Measurements from ENCODE around the gene FRMD5. TPM values are rescaled to one million over a fixed set of nuclear protein-coding genes. Genes with fewer than 3 reads are reported as not detected.

FRMD5 gene
- polyA plus RNA-seq, 6 donors from 2014 or later: 0.17 to 0.77 (median 0.23) TPM; not detected in 1

DNA sequence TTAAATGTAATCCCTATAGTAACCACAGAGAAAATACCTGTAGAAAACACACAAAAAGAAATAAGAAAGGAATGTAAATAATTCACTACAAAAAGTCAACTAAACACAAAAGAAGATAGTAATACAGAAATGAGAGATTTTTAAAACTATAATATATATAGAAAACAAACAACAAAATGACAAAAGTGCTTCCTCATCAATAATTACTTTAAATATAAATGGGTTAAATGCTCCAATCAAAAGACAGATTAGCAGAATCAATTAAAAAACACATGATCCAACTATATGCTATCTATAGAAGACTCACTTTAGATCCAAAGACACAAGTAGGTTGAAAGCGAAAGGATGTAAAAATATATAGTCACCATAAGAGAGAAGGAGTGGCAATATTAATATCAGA is 45.8 kb downstream of the FRMD5 start:
- DNase-seq (no peak), ATAC-seq (ENCODE audit: low read depth in 2 of 2) (no peak)
- H3K27ac Mint-ChIP-seq: no peak overlapping the region
- no peak overlapping the region for H3K4me3 Mint-ChIP-seq
- H3K9me3 Mint-ChIP-seq: no peaks in the 10 kb centered on the region
- H3K27me3 Mint-ChIP-seq: peaks cover 29 to 40% (median 35%) of the 10 kb centered on the region in 3 donors
- H3K4me1 Mint-ChIP-seq: no peaks in the 10 kb centered on the region
- no peaks in the 10 kb centered on the region for H3K36me3 Mint-ChIP-seq

DNA sequence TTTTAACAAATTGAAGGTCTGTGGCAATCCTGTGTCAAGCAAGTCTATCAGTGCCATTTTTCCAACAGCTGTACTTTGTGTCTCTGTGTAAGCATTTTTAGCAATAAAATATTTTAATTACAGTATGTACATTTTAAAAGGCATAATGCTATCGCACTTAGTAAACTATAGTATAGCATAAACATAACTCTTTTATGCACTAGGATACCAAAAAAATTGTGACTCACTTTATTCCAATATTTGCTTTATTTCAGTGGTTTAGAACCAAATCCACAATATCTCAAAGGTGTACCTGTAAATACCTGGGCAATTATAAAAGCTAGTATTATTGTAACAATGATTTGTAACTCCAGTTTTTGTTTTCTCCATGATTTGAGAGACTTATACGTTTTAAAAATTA is 46.5 kb downstream of the FRMD5 start:
- DNase-seq (no peak), ATAC-seq (ENCODE audit: low read depth in 2 of 2) (no peak)
- H3K27me3 Mint-ChIP-seq: peaks cover 28 to 40% (median 35%) of the 10 kb centered on the region in 3 donors
- no peaks in the 10 kb centered on the region for H3K9me3 Mint-ChIP-seq
- H3K27ac Mint-ChIP-seq: no peak overlapping the region
- H3K36me3 Mint-ChIP-seq: no peaks in the 10 kb centered on the region
- no peaks in the 10 kb centered on the region for H3K4me1 Mint-ChIP-seq
- no peak overlapping the region for H3K4me3 Mint-ChIP-seq

DNA sequence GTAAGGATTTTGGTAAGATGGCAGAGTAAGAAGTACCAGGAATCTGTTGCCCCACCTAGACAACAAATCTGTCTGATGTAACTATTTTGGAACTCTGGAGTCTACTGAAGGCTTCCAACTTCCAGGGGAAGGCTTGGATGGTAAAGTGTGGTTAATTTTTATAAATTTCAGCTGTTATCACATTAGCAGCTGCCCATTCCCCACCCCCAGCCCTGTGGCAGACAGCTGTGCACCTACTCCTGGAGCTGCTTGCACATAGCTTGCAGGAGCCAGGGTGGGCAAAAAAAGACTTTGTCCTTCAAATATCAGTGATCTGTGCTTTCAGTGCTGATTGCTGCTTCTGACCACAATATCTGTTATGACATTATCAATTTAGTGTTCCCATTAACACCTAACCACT is 47.4 kb downstream of the FRMD5 start:
- ATAC-seq (ENCODE audit: low read depth in 2 of 2): no peak
- H3K4me1 Mint-ChIP-seq: no peaks in the 10 kb centered on the region
- H3K27me3 Mint-ChIP-seq: peaks cover 21 to 32% (median 31%) of the 10 kb centered on the region in 3 donors
- H3K36me3 Mint-ChIP-seq: no peaks in the 10 kb centered on the region
- H3K27ac Mint-ChIP-seq: no peak overlapping the region
- no peak for DNase-seq
- no peak overlapping the region for H3K4me3 Mint-ChIP-seq
- no peaks in the 10 kb centered on the region for H3K9me3 Mint-ChIP-seq

DNA sequence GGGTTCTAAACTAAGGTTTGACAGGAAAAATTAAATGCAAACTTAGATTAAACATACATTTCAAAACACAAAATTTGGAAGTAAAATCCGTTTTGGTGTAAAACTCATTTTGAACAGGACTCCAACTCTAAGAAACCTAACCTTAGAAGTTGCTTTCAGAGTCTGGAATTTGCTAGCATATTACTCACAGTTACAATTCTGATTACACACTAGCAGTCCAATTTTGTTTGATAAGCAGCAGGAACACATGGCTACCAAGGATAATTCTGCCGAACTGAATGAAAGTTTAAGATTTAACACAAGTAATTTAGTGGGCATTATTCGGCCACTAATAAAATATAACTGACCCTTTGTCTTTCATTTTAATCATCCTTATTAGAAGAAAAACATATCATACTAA is 49.6 kb downstream of the FRMD5 start:
- Mint-ChIP-seq H3K9me3 (no peaks in the 10 kb centered on the region), H3K4me3 (no peak overlapping the region), H3K27me3 (peaks cover 19 to 28% (median 21%) of the 10 kb centered on the region in 3 donors), H3K4me1 (no peaks in the 10 kb centered on the region), H3K27ac (no peak overlapping the region), H3K36me3 (no peaks in the 10 kb centered on the region)
- no peak for DNase-seq
- no peak for ATAC-seq (ENCODE audit: low read depth in 2 of 2)

DNA sequence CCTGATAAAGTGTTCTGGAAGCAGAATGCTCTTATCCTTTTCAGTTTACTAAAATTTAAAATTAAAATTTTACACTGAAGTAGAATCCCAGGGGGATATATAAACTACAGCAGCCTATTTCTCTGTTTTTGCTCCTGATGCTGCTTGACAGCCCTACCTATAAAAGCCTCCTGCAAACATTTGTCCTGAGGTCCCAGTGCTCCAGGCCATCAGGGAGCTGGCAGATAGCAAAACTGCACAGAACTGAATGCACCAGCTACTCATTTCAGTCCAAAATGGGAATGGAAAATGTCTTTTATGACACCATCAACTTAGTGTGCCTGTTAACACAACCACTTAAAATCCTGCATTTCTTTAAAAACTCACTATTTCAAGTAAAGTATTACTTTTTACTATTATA is 50.1 kb downstream of the FRMD5 start:
- Mint-ChIP-seq H3K4me3 (no peak overlapping the region), H3K4me1 (no peaks in the 10 kb centered on the region), H3K9me3 (no peaks in the 10 kb centered on the region), H3K36me3 (no peaks in the 10 kb centered on the region), H3K27me3 (peaks cover 16 to 23% (median 18%) of the 10 kb centered on the region in 3 donors), H3K27ac (peak overlapping the region in 1 of 6 donors; percentile 4)
- ATAC-seq (ENCODE audit: low read depth in 2 of 2) (no peak), DNase-seq (no peak)

DNA sequence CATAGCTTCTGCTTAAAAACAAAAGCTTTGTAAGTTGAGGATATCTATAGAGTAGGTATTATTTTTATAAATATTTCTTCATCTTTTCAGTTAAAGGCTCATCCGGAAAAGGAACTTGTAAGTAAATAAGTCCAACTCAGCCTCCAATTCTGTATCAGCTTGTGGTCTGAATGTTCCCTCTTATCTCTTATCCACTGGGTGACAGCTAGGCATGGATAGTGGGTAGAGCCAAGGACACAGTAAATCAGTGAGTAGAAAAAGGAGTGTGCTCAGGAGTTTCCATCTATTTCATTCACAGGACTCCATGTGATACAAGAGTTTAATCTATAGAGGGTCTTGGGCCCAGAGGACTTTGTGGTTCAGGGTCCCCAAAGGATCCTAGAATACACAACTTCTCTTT is 50.9 kb downstream of the FRMD5 start:
- no peak for DNase-seq
- ATAC-seq (ENCODE audit: low read depth in 2 of 2): no peak
- Mint-ChIP-seq H3K36me3 (no peaks in the 10 kb centered on the region), H3K27me3 (peaks cover 10 to 15% (median 11%) of the 10 kb centered on the region in 3 donors), H3K4me1 (no peaks in the 10 kb centered on the region), H3K9me3 (no peaks in the 10 kb centered on the region), H3K27ac (no peak overlapping the region), H3K4me3 (no peak overlapping the region)

DNA sequence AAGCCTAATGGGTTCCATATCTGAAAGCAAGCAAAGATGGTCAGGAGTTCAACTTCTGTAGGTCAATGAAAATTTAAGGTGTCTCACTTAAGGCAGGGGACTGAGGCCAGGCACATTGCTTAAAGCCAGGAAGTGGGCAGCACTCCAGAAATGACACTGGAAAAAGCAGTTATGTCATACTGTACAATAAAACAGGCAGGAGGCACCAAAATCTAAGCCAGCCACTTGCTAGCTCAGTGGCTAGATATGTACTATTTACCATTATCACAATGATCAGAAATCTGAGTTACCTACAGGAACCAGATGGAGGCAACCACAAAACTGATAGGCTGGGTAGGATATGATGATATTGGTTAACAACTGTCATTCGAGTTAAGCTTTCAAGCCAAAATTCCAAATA is 57.3 kb downstream of the FRMD5 start:
- Mint-ChIP-seq H3K9me3 (no peaks in the 10 kb centered on the region), H3K36me3 (no peaks in the 10 kb centered on the region), H3K27me3 (peaks cover 0 to 14% (median 7%) of the 10 kb centered on the region in 3 donors), H3K27ac (no peak overlapping the region), H3K4me1 (no peaks in the 10 kb centered on the region), H3K4me3 (no peak overlapping the region)
- ATAC-seq (ENCODE audit: low read depth in 2 of 2) (no peak), DNase-seq (no peak)

DNA sequence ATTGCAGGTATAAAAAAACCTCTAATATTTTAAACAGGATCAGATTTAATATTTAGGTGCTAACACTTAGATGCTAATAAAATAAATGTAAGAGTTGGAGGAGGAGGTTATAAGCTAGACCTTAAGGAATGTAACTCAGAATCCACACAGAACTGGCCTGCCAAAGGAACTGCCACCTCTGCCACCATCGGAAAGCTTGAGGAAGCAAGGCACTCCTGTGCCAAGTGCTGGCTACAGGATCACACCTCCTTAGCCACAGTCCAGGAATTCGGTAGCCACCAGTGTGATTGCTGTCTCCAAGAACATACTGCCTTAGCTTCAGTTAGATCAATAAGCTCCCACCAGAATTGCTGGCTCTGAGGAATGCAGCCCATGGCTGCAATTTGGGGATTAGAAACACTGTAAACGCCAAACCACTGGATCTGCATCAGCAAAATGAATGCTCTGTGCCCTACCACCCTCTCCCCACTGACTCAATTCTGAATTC is 58.0 kb downstream of the FRMD5 start:
- no peak for ATAC-seq (ENCODE audit: low read depth in 2 of 2)
- no peaks in the 10 kb centered on the region for H3K9me3 Mint-ChIP-seq
- H3K36me3 Mint-ChIP-seq: no peaks in the 10 kb centered on the region
- H3K4me1 Mint-ChIP-seq: no peaks in the 10 kb centered on the region
- H3K27ac Mint-ChIP-seq: no peak overlapping the region
- DNase-seq: no peak
- no peak overlapping the region for H3K4me3 Mint-ChIP-seq
- peaks cover 7 to 18% (median 12%) of the 10 kb centered on the region in 3 donors for H3K27me3 Mint-ChIP-seq

DNA sequence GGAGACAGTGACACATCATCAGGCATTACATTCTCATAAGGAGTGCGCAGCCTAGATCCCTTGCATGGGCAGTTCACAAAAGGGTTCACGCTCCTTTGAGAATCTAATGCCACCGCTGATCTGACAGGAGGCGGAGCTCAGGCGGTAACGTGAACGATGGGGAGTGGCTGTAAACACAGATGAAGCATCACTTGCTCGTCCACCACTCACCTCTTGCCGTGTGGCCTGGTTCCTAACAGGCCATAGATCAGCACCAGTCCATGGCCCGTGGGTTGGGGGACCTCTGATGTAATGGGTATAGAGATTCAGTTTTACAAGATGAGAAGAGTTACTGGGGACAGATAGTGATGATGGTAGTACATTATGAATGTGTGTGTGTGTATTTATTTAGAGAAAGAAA is 63.0 kb downstream of the FRMD5 start:
- no peaks in the 10 kb centered on the region for H3K4me1 Mint-ChIP-seq
- H3K27ac Mint-ChIP-seq: no peak overlapping the region
- no peaks in the 10 kb centered on the region for H3K36me3 Mint-ChIP-seq
- H3K4me3 Mint-ChIP-seq: no peak overlapping the region
- H3K27me3 Mint-ChIP-seq: peaks cover 16 to 43% (median 18%) of the 10 kb centered on the region in 3 donors
- H3K9me3 Mint-ChIP-seq: no peaks in the 10 kb centered on the region
- DNase-seq (no peak), ATAC-seq (ENCODE audit: low read depth in 2 of 2) (no peak)

DNA sequence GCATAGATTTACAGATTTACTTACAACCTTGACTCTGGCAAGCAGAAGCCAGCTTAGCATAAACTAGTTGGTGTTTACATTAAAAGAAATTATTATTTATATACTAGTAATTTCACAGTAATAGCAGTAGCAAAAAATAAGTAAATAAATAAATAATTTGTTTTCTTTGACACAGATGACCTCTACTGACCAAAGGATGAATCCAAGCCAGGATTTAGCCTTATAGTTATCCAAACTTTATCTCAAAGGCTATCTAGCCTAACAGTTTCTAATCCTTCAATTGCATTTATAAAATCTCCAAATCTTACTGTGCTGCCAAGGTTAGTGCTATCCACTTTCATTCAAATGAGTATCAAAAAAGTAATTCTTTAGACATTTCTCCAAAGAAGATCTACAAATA is 64.3 kb downstream of the FRMD5 start:
- peaks cover 23 to 43% (median 24%) of the 10 kb centered on the region in 3 donors for H3K27me3 Mint-ChIP-seq
- no peaks in the 10 kb centered on the region for H3K36me3 Mint-ChIP-seq
- H3K27ac Mint-ChIP-seq: no peak overlapping the region
- H3K4me3 Mint-ChIP-seq: no peak overlapping the region
- ATAC-seq (ENCODE audit: low read depth in 2 of 2): no peak
- no peak for DNase-seq
- no peaks in the 10 kb centered on the region for H3K9me3 Mint-ChIP-seq
- H3K4me1 Mint-ChIP-seq: no peaks in the 10 kb centered on the region

DNA sequence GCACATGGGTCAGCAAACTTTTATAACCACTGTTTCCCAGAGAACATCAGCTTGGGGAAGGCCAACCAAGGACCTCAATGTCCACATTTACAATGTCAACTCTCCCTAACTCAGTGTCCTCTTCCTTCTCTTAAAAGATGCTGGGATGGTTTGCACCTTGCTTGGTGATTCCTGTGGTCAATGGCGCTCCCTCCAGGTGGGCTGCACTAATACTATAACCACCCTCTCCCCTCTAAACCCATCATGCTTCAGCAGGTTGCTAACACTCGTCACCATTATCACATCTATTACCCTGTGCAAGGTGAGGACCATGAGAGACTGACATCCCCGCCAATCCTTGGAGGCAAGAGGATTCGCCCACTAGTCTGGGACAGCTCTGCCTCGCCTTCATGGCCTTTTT is 65.2 kb downstream of the FRMD5 start:
- H3K36me3 Mint-ChIP-seq: no peaks in the 10 kb centered on the region
- H3K9me3 Mint-ChIP-seq: no peaks in the 10 kb centered on the region
- no peak overlapping the region for H3K27ac Mint-ChIP-seq
- no peaks in the 10 kb centered on the region for H3K4me1 Mint-ChIP-seq
- no peak overlapping the region for H3K4me3 Mint-ChIP-seq
- peaks cover 23 to 41% (median 24%) of the 10 kb centered on the region in 3 donors for H3K27me3 Mint-ChIP-seq
- DNase-seq (no peak), ATAC-seq (ENCODE audit: low read depth in 2 of 2) (no peak)

DNA sequence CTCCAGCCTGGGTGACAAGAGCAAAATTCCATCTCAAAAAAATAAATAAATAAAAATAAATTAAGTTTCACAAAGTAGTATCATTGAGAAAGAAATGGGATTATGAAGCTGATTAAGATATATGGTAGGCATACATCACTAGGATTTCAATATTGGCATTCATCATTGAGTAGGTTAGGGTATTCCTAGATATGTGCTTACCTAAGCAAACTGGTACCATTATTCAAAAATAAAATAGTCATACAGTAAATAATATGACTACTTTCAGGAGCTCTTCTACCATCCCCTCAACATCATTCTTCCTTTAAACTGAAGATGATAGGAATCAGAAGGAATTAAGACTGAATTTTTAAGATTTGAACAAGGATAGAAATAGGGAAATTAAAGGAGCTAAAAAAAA is 66.6 kb downstream of the FRMD5 start:
- Mint-ChIP-seq H3K27ac (no peak overlapping the region), H3K36me3 (no peaks in the 10 kb centered on the region), H3K4me1 (no peaks in the 10 kb centered on the region), H3K4me3 (no peak overlapping the region), H3K27me3 (peaks cover 16 to 29% (median 24%) of the 10 kb centered on the region in 3 donors), H3K9me3 (no peaks in the 10 kb centered on the region)
- DNase-seq: no peak
- ATAC-seq (ENCODE audit: low read depth in 2 of 2): no peak

DNA sequence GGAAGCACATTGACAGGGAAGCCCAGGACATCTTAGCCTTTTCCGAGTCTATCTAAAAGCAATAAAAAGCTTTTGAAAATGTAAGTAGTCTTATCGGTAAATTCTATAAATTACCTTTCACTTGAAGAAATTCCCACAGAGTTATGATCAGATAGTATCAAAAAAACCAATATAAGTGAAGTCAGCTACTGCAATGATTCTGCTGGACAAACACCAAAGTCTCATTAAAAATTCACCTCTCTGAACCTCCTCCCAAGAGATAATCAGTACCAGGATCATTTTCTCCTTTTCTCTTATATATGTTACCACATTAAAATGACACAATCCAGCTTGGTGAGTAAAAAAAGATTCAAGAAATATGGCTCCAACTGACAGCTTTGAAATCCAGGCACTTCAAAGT is 69.2 kb downstream of the FRMD5 start:
- Mint-ChIP-seq H3K36me3 (no peaks in the 10 kb centered on the region), H3K4me3 (no peak overlapping the region), H3K4me1 (no peaks in the 10 kb centered on the region), H3K9me3 (no peaks in the 10 kb centered on the region), H3K27ac (no peak overlapping the region), H3K27me3 (peaks cover 5 to 19% (median 9%) of the 10 kb centered on the region in 3 donors)
- DNase-seq (no peak), ATAC-seq (ENCODE audit: low read depth in 2 of 2) (no peak)

DNA sequence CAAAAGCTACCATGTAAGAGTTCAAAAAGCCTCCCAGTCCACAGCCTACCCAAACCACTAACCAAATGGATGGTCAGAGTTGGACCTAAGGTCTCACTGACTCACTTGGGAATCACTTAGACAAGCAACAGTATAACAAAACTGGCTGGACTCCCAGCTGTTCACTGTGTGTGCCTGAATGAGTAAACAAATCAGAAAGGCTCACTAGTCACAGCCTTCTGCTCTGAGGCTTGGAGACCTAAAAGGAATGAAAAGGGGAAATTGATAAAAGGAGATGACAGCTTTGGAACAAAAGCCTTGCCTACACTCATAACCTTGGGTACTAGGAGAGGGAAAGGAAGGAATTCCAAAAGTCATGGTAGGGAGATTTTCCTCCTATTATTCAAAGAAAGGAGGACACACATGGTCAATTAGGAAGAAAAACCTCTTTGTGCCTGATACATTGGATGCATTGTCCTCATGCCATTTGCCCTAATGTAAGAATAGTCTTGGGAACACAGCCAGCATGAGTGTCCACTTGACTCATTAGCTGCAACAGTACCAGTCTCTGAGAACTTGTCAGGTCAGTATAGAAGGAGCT is 92.3 kb downstream of the FRMD5 start:
- Mint-ChIP-seq H3K4me3 (no peak overlapping the region), H3K36me3 (no peaks in the 10 kb centered on the region), H3K4me1 (no peaks in the 10 kb centered on the region), H3K9me3 (no peaks in the 10 kb centered on the region), H3K27me3 (peaks cover 19 to 30% (median 22%) of the 10 kb centered on the region in 3 donors), H3K27ac (no peak overlapping the region)
- DNase-seq (no peak), ATAC-seq (ENCODE audit: low read depth in 2 of 2) (no peak)

DNA sequence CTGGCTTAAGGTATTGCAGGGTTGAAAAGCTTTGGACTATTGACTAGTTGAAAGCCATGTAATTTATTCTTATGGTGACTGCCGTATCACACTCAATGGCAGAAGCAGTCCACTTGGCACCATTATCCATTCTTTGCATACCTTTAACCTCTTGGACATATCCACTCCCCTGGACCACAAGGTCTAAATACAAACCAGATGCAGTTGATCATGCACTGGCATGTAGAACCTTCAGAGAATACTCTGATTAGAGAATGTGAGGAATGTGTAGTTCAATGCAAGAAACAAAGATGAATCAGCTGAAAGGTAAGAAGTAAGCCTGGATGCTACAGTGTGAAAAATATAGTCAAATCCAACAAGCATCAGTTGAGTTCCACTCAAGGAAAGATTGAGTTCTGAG is 93.1 kb downstream of the FRMD5 start:
- Mint-ChIP-seq H3K4me3 (no peak overlapping the region), H3K4me1 (no peaks in the 10 kb centered on the region), H3K9me3 (no peaks in the 10 kb centered on the region), H3K27ac (no peak overlapping the region), H3K36me3 (no peaks in the 10 kb centered on the region), H3K27me3 (peaks cover 19 to 30% (median 23%) of the 10 kb centered on the region in 3 donors)
- ATAC-seq (ENCODE audit: low read depth in 2 of 2) (no peak), DNase-seq (no peak)

All from naive B cell (primary cell).